Mesenchymal stem cell (in vitro differentiated cells and primary cell): ENCODE measurements around the gene MED17.

ENCODE experiments used
- DNase-seq: peaks from one replicate; pipeline ENCODE4 v3.0.0-alpha.2; 2013
- H2AFZ ChIP-seq: one replicate; pipeline ENCODE4 v1.6.1; 2013; ENCODE audit warnings: low read depth, mild to moderate bottlenecking, control low read depth, inconsistent platforms, low read length, moderate library complexity
- H2AK5ac ChIP-seq: 2 replicates; pipeline ENCODE4 v1.6.1; 2013; ENCODE audit warnings: low read length, moderate library complexity, mild to moderate bottlenecking, inconsistent platforms; ENCODE audit not compliant: severe bottlenecking
- H2BK120ac ChIP-seq: one replicate; pipeline ENCODE4 v1.6.1; 2013; ENCODE audit warnings: low read depth, mild to moderate bottlenecking, inconsistent platforms, low read length, moderate library complexity
- H2BK12ac ChIP-seq, 2 experiments: one replicate each; pipeline ENCODE4 v1.6.1; 2013; ENCODE audit warnings: inconsistent platforms in 2 of 2, low read length in 2 of 2, mild to moderate bottlenecking in 2 of 2, moderate library complexity in 2 of 2, control low read depth in 1 of 2
- H2BK15ac ChIP-seq: one replicate; pipeline ENCODE4 v1.6.1; 2013; ENCODE audit warnings: mild to moderate bottlenecking, low read depth, inconsistent platforms; ENCODE audit not compliant: poor library complexity, severe bottlenecking
- H2BK5ac ChIP-seq: 2 replicates; pipeline ENCODE4 v1.6.1; 2013; ENCODE audit warnings: low read depth, mild to moderate bottlenecking, low read length, control low read depth, inconsistent platforms; ENCODE audit not compliant: poor library complexity, severe bottlenecking
- H3K14ac ChIP-seq, 2 experiments: one replicate each; pipeline ENCODE4 v1.6.1; 2013; ENCODE audit warnings: inconsistent platforms in 2 of 2, low read length in 2 of 2, control low read depth in 1 of 2, mild to moderate bottlenecking in 1 of 2, moderate library complexity in 1 of 2
- H3K18ac ChIP-seq, 2 experiments: one replicate each; pipeline ENCODE4 v1.6.1; 2013; ENCODE audit warnings: inconsistent platforms in 2 of 2, low read length in 2 of 2, control low read depth in 1 of 2, low read depth in 1 of 2, mild to moderate bottlenecking in 1 of 2
- H3K23ac ChIP-seq, 2 experiments: one replicate each; pipeline ENCODE4 v1.6.1; 2013; ENCODE audit warnings: inconsistent platforms in 2 of 2, low read length in 2 of 2, mild to moderate bottlenecking in 2 of 2, moderate library complexity in 2 of 2, control low read depth in 1 of 2
- H3K27ac ChIP-seq: 2 replicates; pipeline ENCODE4 v1.5.1; 2013; ENCODE audit warnings: mild to moderate bottlenecking, moderate library complexity, low read length, control low read depth, inconsistent platforms; ENCODE audit not compliant: poor library complexity, severe bottlenecking
- H3K27me3 ChIP-seq, 2 experiments: 2 replicates each; pipeline versions ENCODE4 v1.6.1 to v1.7.0; 2013; ENCODE audit warnings: low read length in 2 of 2, mild to moderate bottlenecking in 2 of 2, moderate library complexity in 2 of 2, control low read depth in 1 of 2, inconsistent platforms in 1 of 2; ENCODE audit not compliant: control insufficient read depth in 1 of 2, insufficient read depth in 1 of 2
- H3K36me3 ChIP-seq, 2 experiments: 2 replicates each; pipeline versions ENCODE4 v1.6.1 to v1.7.0; 2013; ENCODE audit warnings: low read length in 2 of 2, control low read depth in 1 of 2, inconsistent platforms in 1 of 2, low read depth in 1 of 2, mild to moderate bottlenecking in 1 of 2; ENCODE audit not compliant: insufficient read depth in 2 of 2, control insufficient read depth in 1 of 2
- H3K4ac ChIP-seq, 2 experiments: one replicate each; pipeline ENCODE4 v1.6.1; 2013; ENCODE audit warnings: inconsistent platforms in 2 of 2, low read length in 2 of 2, mild to moderate bottlenecking in 2 of 2, moderate library complexity in 2 of 2, control low read depth in 1 of 2, low read depth in 1 of 2
- H3K4me1 ChIP-seq: 2 replicates; pipeline ENCODE4 v1.6.1; 2013; ENCODE audit warnings: low read depth, low read length, control low read depth; ENCODE audit not compliant: control insufficient read depth, insufficient read depth
- H3K4me2 ChIP-seq: 2 replicates; pipeline ENCODE4 v1.6.1; 2013; ENCODE audit warnings: low read length, mild to moderate bottlenecking, inconsistent platforms; ENCODE audit not compliant: poor library complexity, severe bottlenecking
- H3K4me3 ChIP-seq, 2 experiments: 2 replicates each; pipeline versions ENCODE4 v1.5.1 to v1.7.0; 2013; ENCODE audit warnings: low read length in 2 of 2, mild to moderate bottlenecking in 2 of 2, control low read depth in 1 of 2, low read depth in 1 of 2; ENCODE audit not compliant: insufficient read depth in 1 of 2
- H3K79me1 ChIP-seq: replicated peaks from 2 replicates; pipeline ENCODE4 v1.6.1; 2013; ENCODE audit warnings: mild to moderate bottlenecking, control low read depth, low read length, inconsistent platforms; ENCODE audit not compliant: poor library complexity, severe bottlenecking
- H3K9ac ChIP-seq: 2 replicates; pipeline ENCODE4 v1.7.0; 2013; ENCODE audit warnings: mild to moderate bottlenecking, low read length, moderate library complexity
- H3K9me3 ChIP-seq: 2 replicates; pipeline ENCODE4 v1.7.0; 2013; ENCODE audit warnings: mild to moderate bottlenecking, low read length; ENCODE audit not compliant: control insufficient read depth
- H4K8ac ChIP-seq: one replicate; pipeline ENCODE4 v1.6.1; 2013; ENCODE audit warnings: inconsistent platforms, mild to moderate bottlenecking, low read length, moderate library complexity
- H4K91ac ChIP-seq: one replicate; pipeline ENCODE4 v1.6.1; 2013; ENCODE audit warnings: mild to moderate bottlenecking, low read length, inconsistent platforms
- WGBS: methylation state at CpG from one replicate; pipeline ENCODE4 v1.1.7; 2013; ENCODE audit warnings: mixed read lengths; 5-methylcytosine and 5-hydroxymethylcytosine counted together

The MED17 gene

GRCh38 chr11:93813974-93814373, 29.9 kb downstream of the MED17 start:
- Histone ChIP-seq H3K4me2 (no peak overlapping the region), H3K79me1 (peaks cover 13% of the 10 kb centered on the region), H4K8ac (no peak overlapping the region), H3K36me3 (peaks cover 34 to 71% of the 10 kb centered on the region in 2 experiments), H3K27me3 (no peaks in the 10 kb centered on the region), H2BK15ac (no peak overlapping the region), H3K18ac (no peak overlapping the region), H3K27ac (no peak overlapping the region), H2AFZ (no peak overlapping the region), H3K4ac (no peak overlapping the region), H2AK5ac (no peak overlapping the region), H3K4me3 (no peak overlapping the region), H2BK120ac (no peak overlapping the region), H3K9me3 (no peaks in the 10 kb centered on the region), H2BK12ac (no peak overlapping the region), H2BK5ac (no peak overlapping the region), H3K9ac (no peak overlapping the region), H3K4me1 (no peaks in the 10 kb centered on the region), H4K91ac (no peak overlapping the region), H3K23ac (no peak overlapping the region), H3K14ac (no peak overlapping the region)
- 94% methylated on average over 4 of the region's 5 CpGs for WGBS
- no peak for DNase-seq

- H3K4me2 ChIP-seq, result no peak overlapping the region
- H3K27me3 ChIP-seq, result no peaks in the 10 kb centered on the region
- no peaks in the 10 kb centered on the region for H3K4me1 ChIP-seq
- no peak overlapping the region for H4K8ac ChIP-seq
- no peak overlapping the region for H2AFZ ChIP-seq
- no peak overlapping the region for H3K14ac ChIP-seq
- H2BK5ac ChIP-seq, result no peak overlapping the region
- no peaks in the 10 kb centered on the region for H3K9me3 ChIP-seq
- H3K9ac ChIP-seq, result no peak overlapping the region
- peaks cover 8% of the 10 kb centered on the region for H3K79me1 ChIP-seq
- no peak overlapping the region for H3K18ac ChIP-seq
- H3K27ac ChIP-seq, result no peak overlapping the region
- no peak overlapping the region for H2BK12ac ChIP-seq
- H2AK5ac ChIP-seq, result no peak overlapping the region
- no peak for DNase-seq
- H3K4ac ChIP-seq, result no peak overlapping the region
- 91% methylated on average over 5 of the region's 6 CpGs for WGBS
- peaks cover 26 to 60% of the 10 kb centered on the region in 2 experiments for H3K36me3 ChIP-seq
- H4K91ac ChIP-seq, result no peak overlapping the region
- no peak overlapping the region for H3K23ac ChIP-seq
- H3K4me3 ChIP-seq, result no peak overlapping the region
- H2BK120ac ChIP-seq, result no peak overlapping the region
- no peak overlapping the region for H2BK15ac ChIP-seq
These were observed 31.0 kb downstream of the MED17 start for GRCh38 chr11:93814966-93815633.

DNA sequence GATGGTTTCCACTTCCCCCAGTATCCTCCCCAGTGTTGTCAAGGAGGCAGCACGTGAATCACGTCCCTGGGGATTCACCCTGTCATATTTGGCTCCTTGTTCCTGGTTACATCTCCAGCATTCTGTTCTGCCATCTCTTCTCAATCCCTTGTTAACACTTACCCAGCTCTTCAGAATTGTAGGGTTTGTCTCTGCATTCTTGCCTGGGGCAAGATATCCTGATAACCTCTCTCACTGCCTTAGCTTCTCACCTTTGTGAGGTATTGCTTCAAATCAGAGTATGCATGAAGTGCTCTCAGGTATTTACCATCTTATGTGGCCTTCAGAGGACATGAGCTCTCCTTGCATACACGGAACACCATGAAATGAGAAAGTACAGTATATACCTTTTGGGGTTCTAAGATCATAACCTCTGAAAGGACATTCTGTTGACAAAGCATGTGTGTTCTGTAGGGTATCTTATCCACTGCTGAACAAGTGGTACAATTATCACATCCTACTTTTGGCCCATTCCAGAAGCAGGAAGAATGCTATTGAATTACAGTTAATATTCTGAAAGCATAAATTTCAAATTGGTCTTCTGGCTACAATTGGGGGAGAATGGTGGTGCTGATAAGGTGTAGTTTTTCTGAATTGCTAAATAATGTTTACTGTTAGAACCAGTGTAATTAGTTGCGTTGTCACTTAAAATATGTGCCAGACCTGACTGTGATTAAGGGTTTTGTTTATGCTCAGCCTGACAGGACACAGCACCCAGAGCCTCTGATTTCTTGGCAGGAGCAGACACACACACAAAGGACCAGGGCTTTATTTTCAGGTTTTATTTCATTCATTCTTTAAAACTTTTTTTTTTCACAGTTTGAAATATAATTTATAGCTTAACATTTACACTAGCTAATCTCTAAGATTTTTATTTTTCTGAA, 33.6 kb downstream of the MED17 start:
- 64% methylated on average over 3 of the region's 4 CpGs for WGBS
- H3K79me1 ChIP-seq, result peaks cover 1% of the 10 kb centered on the region
- H3K36me3 ChIP-seq, result peaks cover 17 to 38% of the 10 kb centered on the region in 2 experiments
- no peak overlapping the region for H4K8ac ChIP-seq
- H2BK15ac ChIP-seq, result no peak overlapping the region
- H3K27me3 ChIP-seq, result no peaks in the 10 kb centered on the region
- no peak overlapping the region for H4K91ac ChIP-seq
- no peak overlapping the region for H2AFZ ChIP-seq
- H3K9ac ChIP-seq, result no peak overlapping the region
- H3K18ac ChIP-seq, result no peak overlapping the region
- no peak overlapping the region for H3K23ac ChIP-seq
- no peak overlapping the region for H3K4me2 ChIP-seq
- no peak overlapping the region for H3K4me3 ChIP-seq
- DNase-seq, result no peak
- H3K4ac ChIP-seq, result no peak overlapping the region
- no peaks in the 10 kb centered on the region for H3K9me3 ChIP-seq
- no peak overlapping the region for H3K14ac ChIP-seq
- no peak overlapping the region for H2AK5ac ChIP-seq
- no peak overlapping the region for H2BK5ac ChIP-seq
- H2BK120ac ChIP-seq, result no peak overlapping the region
- H2BK12ac ChIP-seq, result no peak overlapping the region
- no peak overlapping the region for H3K27ac ChIP-seq
- H3K4me1 ChIP-seq, result no peaks in the 10 kb centered on the region

- Histone ChIP-seq H3K14ac (no peak overlapping the region), H3K79me1 (no peaks in the 10 kb centered on the region), H4K8ac (no peak overlapping the region), H3K18ac (no peak overlapping the region), H2AK5ac (no peak overlapping the region), H2BK5ac (no peak overlapping the region), H3K9me3 (no peaks in the 10 kb centered on the region), H3K9ac (no peak overlapping the region), H3K4ac (no peak overlapping the region), H3K4me2 (no peak overlapping the region), H2BK15ac (no peak overlapping the region), H4K91ac (no peak overlapping the region), H3K4me3 (no peak overlapping the region), H2BK12ac (no peak overlapping the region), H3K27me3 (no peaks in the 10 kb centered on the region), H3K4me1 (no peaks in the 10 kb centered on the region), H3K23ac (no peak overlapping the region), H3K36me3 (peaks cover 12 to 15% of the 10 kb centered on the region in 2 experiments), H3K27ac (no peak overlapping the region), H2BK120ac (no peak overlapping the region), H2AFZ (no peak overlapping the region)
- 93% methylated on average over 7 of the region's 8 CpGs for WGBS
- no peak for DNase-seq
These were observed 36.0 kb downstream of the MED17 start for GRCh38 chr11:93819966-93820695.
